Spleen (tissue), 7 donors: ENCODE data around the gene RNF128.

Experiments used
- CTCF ChIP-seq, 11 experiments: fragments of 200-600 bp in 7 of 11; fragments of 450-650 bp in 4 of 11; sonication (generic) in 4 of 11; IDR thresholded peaks in 8 of 11; conservative IDR thresholded peaks in 3 of 11; 1 replicate in 7 of 11; 2 replicates in 4 of 11; pipeline versions ENCODE4 v1.4.0 to v1.8.0; 2016 to 2021; ENCODE audit warnings: antibody characterized with exemption in 11 of 11, inconsistent platforms in 4 of 11, mild to moderate bottlenecking in 1 of 11
- POLR2A ChIP-seq, 3 donors: fragments of 450-650 bp; IDR thresholded peaks; one replicate each; pipeline ENCODE4 v1.5.1; 2017; ENCODE audit warnings: antibody characterized with exemption in 3 of 3, mild to moderate bottlenecking in 1 of 3
- donor health status: DM: no; HTN: no; CAD: no; lungs with moderate emphysema.
- donor health status: DM: no; HTN: no; CAD: no.
- donor health status: DM: no; HTN: no; CAD: no.

DNA sequence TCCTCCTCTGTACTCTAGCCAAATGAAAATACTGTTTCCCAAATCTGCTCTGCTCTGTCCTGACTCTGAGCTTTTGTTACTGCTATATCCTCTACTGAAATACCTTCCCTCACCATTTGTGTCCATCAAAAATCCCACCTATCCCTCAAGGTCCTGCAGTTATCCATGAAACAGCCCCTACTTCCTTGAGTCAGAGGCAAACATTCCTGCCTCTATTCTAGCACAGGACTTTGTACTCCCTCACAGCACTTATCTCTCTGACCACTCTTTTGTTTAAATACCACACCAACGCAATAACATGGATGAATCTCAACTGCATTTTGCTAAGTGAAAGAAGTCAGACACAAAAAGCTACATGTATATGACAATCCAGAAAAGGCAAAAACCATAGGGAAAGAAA is 10.5 kb upstream of the RNF128 start:
- no peak for TF ChIP-seq CTCF (IDR thresholded peaks at IDR 0.05 in 8 of 11, conservative IDR thresholded peaks at IDR 0.05 in 3 of 11)
- TF ChIP-seq POLR2A (IDR thresholded peaks at IDR 0.05), result no peak
